Fibroblast of skin of left biceps (primary cell): ENCODE measurements around the gene SRCIN1.
"Not testable (repeated sequence)": the region's sequence is repeated elsewhere in the genome, so short reads cannot be mapped to it uniquely, and the experiment has no call there.

ENCODE experiments used
- DNase-seq, 2 experiments: peaks; one replicate each; pipeline ENCODE4 v3.0.0-alpha.2; 2013; ENCODE audit warnings: low read depth in 2 of 2

SRCIN1 gene

GRCh38 chr17:38510421-38511149, 95.2 kb downstream of the SRCIN1 start:
- no peak for DNase-seq

- no peak for DNase-seq
Measured at GRCh38 chr17:38509772-38510420, 95.9 kb downstream of the SRCIN1 start.

GRCh38 chr17:38508954-38509771, 96.6 kb downstream of the SRCIN1 start:
- peak; percentile 72 to 73 for DNase-seq

- DNase-seq: no peak
Measured at GRCh38 chr17:38508570-38508950, 97.2 kb downstream of the SRCIN1 start.

- DNase-seq: no peak
Measured at GRCh38 chr17:38507921-38508569, 97.7 kb downstream of the SRCIN1 start.

GRCh38 chr17:38507436-38507835, 98.3 kb downstream of the SRCIN1 start:
- no peak for DNase-seq

GRCh38 chr17:38504216-38504615, 101.5 kb downstream of the SRCIN1 start:
- DNase-seq: no peak

- DNase-seq: not testable (repeated sequence)
Measured at GRCh38 chr17:38503286-38503913, 102.4 kb downstream of the SRCIN1 start.

GRCh38 chr17:38501718-38502117, 104.0 kb downstream of the SRCIN1 start:
- not testable (repeated sequence) for DNase-seq

- not testable (repeated sequence) for DNase-seq
Measured at GRCh38 chr17:38499230-38499629, 106.5 kb downstream of the SRCIN1 start.

GRCh38 chr17:38498353-38498752, 107.4 kb downstream of the SRCIN1 start:
- DNase-seq: no peak

GRCh38 chr17:38497656-38498055, 108.1 kb downstream of the SRCIN1 start:
- DNase-seq: not testable (repeated sequence)

GRCh38 chr17:38494152-38494551, 111.6 kb downstream of the SRCIN1 start:
- not testable (repeated sequence) for DNase-seq

GRCh38 chr17:38492067-38493040, 113.4 kb downstream of the SRCIN1 start:
- peak; percentile 45 to 47 for DNase-seq

GRCh38 chr17:38491346-38492066, 114.2 kb downstream of the SRCIN1 start:
- not testable (repeated sequence) for DNase-seq

- not testable (repeated sequence) for DNase-seq
Measured at GRCh38 chr17:38489774-38490173, 116.0 kb downstream of the SRCIN1 start.

- DNase-seq: not testable (repeated sequence)
Measured at GRCh38 chr17:38485681-38486298, 120.0 kb downstream of the SRCIN1 start.

- DNase-seq: no peak
Measured at GRCh38 chr17:38485146-38485468, 120.6 kb downstream of the SRCIN1 start.
